H1 (cell line): ENCODE measurements around the gene INTS1. TPM values are rescaled to one million over a fixed set of nuclear protein-coding genes. Genes with fewer than 3 reads are reported as not detected.

Experiments
- CTBP2 ChIP-seq: IDR thresholded peaks from 2 replicates; pipeline ENCODE4 v1.7.0; 2011; ENCODE audit warnings: borderline replicate concordance, mild to moderate bottlenecking, moderate library complexity, mixed read lengths, low read length; ENCODE audit not compliant: insufficient read depth, insufficient read length
- USF2 ChIP-seq: IDR thresholded peaks from 2 replicates; pipeline ENCODE4 v1.6.1; 2011; ENCODE audit warnings: low read length, improper control_type of control experiment
- polyA plus RNA-seq, 7 experiments: library from polyadenylated mRNA; depleted of rRNA in 3 of 7; stranded (reverse) in 5 of 7; unstranded in 2 of 7; fragments of >200 nt in 5 of 7; fragments of 200-250 nt in 2 of 7; gene quantifications; 1 replicate in 5 of 7; 2 replicates in 1 of 7; 4 replicates in 1 of 7; pipeline versions ENCODE4 v1.2.1 to v1.2.3, GENCODE V29; 2011 to 2013; ENCODE audit warnings: missing spikeins in 2 of 7, mixed read lengths in 2 of 7
- total RNA-seq: library from RNA; stranded (reverse); fragmentation: NEBNext Ultra II Directional; extraction: Animal tissue kit (Norgen Biotek cat#: 25700); gene quantifications from 2 replicates; pipeline ENCODE4 v1.2.1, GENCODE V29; 2021

Gene INTS1
- total and polyA plus RNA-seq, 2 of the 8 experiments (the other 6 are each of a cell fraction or from before 2014, with no cell fraction given), result 76.9 to 104 TPM

GRCh38 chr7:1438208-1438607 lies 66.0 kb downstream of the INTS1 start (continued):
- no peak for TF ChIP-seq CTBP2
- TF ChIP-seq USF2, result no peak
